C4-2B (cell line): ENCODE data around the gene MALL.

Experiments used
- CTCF ChIP-seq: fragments of 450-650 bp; conservative IDR thresholded peaks from 2 replicates; pipeline ENCODE4 v1.5.1; 2017; ENCODE audit warnings: mild to moderate bottlenecking
- ZFX ChIP-seq: fragments of 450-650 bp; IDR thresholded peaks from 2 replicates; pipeline ENCODE4 v1.6.1; 2017

- no peak for TF ChIP-seq CTCF
- TF ChIP-seq ZFX = no peak
These were observed 24.8 kb upstream of the MALL start for GRCh38 chr2:110140401-110140800.
